ENCODE measurements around the gene PLD5.
"Not testable (repeated sequence)": the region's sequence is repeated elsewhere in the genome, so short reads cannot be mapped to it uniquely, and the experiment has no call there.

PLD5 gene

DNA sequence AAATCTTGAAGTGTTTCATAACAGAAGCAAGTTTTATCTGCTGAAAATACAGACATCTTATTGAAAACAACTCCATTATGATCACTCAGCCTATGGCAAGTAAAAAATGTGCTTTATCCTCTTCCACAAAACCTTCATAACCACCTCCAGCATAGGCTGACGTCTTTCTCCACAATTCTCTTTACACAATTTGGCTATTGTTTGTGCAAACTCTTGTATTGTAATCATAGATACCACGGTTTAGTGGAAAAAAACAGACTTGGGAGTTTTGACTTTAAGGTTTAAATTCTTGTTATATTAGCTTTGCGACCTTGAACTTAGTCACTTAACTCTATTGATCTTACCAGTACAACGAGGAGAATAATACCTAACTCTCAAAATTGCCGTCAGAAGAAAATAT is 126.1 kb downstream of the PLD5 start:
- no peak overlapping the region for H3K4me3 ChIP-seq (replicated peaks in 1 of 2; ENCODE audit: low read depth in 2 of 2, low read length in 2 of 2)
- TF ChIP-seq, protein P1, sequence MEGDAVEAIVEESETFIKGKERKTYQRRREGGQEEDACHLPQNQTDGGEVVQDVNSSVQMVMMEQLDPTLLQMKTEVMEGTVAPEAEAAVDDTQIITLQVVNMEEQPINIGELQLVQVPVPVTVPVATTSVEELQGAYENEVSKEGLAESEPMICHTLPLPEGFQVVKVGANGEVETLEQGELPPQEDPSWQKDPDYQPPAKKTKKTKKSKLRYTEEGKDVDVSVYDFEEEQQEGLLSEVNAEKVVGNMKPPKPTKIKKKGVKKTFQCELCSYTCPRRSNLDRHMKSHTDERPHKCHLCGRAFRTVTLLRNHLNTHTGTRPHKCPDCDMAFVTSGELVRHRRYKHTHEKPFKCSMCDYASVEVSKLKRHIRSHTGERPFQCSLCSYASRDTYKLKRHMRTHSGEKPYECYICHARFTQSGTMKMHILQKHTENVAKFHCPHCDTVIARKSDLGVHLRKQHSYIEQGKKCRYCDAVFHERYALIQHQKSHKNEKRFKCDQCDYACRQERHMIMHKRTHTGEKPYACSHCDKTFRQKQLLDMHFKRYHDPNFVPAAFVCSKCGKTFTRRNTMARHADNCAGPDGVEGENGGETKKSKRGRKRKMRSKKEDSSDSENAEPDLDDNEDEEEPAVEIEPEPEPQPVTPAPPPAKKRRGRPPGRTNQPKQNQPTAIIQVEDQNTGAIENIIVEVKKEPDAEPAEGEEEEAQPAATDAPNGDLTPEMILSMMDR (IDR thresholded peaks at IDR 0.05; ENCODE audit: low read depth, low read length): no peak
- DNase-seq (ENCODE audit: low read depth in 2 of 2): no peak

DNA sequence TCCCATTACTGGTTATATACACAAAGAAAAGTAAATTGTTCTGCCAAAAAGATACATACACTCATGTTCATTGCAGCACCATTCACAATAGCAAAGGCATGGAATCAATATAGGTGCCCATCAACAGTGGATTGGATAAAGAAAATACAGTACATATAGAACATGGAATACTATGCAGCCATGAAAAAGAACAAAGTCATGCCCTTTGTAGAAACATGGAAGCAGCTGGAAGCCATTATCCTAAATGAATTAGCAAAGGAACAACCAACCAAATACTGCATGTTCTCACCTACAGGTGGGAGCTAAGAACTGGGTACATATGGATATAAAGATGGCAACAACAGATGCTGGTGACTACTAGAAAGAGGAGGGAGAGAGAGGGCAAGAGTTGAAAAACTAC is 132.6 kb downstream of the PLD5 start:
- no peak overlapping the region for H3K4me3 ChIP-seq (replicated peaks in 1 of 2; ENCODE audit: low read depth in 2 of 2, low read length in 2 of 2)
- TF ChIP-seq, protein P1 (IDR thresholded peaks at IDR 0.05; ENCODE audit: low read depth, low read length): no peak
- no peak for DNase-seq (ENCODE audit: low read depth in 2 of 2)

DNA sequence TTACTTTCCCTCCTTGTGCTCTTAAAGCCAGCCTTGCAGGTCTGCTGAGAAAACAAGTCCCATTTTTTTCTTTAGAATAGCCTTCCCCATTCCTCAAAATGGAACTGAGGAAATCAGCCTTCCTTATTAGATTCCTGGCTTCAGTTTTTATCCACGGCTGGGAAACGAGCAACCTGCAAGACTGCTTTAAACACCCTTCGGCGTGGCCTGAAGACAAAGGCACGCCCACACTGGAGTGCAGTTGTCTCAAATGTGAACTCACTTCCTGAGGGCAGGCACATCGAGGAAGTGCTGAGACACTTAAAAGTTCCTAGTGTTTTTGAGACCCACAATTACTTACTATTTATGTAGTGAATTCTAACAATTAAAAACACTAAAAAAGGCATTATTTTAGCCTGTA is 148.4 kb downstream of the PLD5 start:
- not testable (repeated sequence) for H3K4me3 ChIP-seq (replicated peaks in 1 of 2; ENCODE audit: low read depth in 2 of 2, low read length in 2 of 2); DNase-seq (ENCODE audit: low read depth in 2 of 2)

DNA sequence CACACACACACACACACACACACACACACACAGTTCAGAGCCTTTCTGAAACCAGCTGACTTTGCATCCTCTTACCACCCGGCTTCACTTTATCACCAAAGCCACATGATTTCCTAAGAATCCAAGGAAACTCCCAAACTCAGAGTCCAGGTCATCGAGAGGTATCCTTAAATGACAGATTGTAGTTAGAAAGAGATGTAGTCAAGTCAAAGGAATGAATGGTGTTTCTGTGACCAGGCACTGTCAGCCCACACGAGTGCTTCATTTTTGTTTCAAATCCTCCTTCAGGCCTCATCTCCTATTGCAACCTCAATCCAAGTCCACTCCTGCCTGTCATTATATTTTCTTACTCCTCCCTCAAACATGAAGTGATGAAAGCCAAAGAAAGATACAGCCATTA is 174.1 kb downstream of the PLD5 start:
- H3K4me3 ChIP-seq (replicated peaks in 1 of 2; ENCODE audit: low read depth in 2 of 2, low read length in 2 of 2): not testable (repeated sequence)
- peak in 1 of 2 donors; percentile 0 for DNase-seq (ENCODE audit: low read depth in 2 of 2)

DNA sequence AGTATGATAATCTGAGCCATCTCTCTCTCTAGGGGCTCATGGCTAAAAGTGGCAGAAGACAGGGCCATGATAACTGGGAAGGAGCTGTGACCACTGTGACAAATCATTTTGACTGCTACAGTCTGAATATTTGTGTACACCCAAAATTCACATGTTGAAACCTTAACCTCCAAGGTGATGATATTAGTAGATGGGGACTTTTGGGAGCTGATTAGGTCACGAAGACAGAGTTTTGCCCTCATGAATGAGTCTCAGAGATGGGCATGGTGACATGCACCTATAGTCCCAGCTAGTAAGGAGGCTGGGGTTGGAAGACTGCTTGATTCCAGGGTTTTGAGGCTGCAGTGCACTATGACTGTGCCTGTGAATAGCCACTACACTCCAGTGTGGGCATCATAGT is 174.9 kb downstream of the PLD5 start:
- TF ChIP-seq, protein P1 (IDR thresholded peaks at IDR 0.05; ENCODE audit: low read depth, low read length): no peak
- DNase-seq (ENCODE audit: low read depth in 2 of 2): no peak
- H3K4me3 ChIP-seq (replicated peaks in 1 of 2; ENCODE audit: low read depth in 2 of 2, low read length in 2 of 2): no peak overlapping the region

DNA sequence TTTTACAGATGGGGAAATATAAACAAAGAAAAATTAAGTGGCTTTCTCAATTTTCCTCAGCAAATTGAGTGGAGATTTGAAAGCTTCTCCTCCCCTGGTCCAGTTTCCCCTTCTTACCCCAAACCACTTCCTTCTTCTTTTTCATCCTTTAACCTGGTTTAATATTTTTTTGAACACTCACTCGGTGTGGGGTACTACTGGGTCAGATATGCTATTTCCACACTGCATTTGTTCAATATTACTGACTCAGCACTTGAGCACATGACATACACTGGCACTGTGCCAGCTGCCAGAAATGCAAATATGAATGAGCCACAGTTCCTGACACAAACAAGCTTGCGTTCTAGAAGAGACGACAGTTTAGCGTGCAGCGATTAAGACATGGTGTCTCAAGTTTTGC is 193.6 kb downstream of the PLD5 start:
- not testable (repeated sequence) for DNase-seq (ENCODE audit: low read depth in 2 of 2); H3K4me3 ChIP-seq (replicated peaks in 1 of 2; ENCODE audit: low read depth in 2 of 2, low read length in 2 of 2)

DNA sequence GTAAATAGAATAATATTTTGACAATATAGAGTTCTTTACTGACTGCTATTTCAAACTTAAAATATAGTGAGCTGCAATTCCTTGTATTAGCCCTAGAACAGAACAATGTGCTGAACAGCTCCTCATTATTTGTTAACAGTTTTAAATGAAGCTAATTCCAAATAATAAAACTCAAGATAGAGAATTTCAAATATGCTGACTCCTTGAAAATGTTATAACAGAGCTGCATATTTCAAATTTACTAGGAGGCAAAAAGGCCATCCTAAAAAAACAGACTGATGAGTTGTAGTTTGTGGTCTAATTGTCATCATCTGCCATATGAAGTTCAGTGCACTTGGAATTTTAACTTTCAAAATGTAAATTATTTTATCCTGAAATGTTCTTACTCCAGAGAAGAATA is 197.1 kb downstream of the PLD5 start:
- H3K4me3 ChIP-seq (replicated peaks in 1 of 2; ENCODE audit: low read depth in 2 of 2, low read length in 2 of 2); DNase-seq (ENCODE audit: low read depth in 2 of 2): not testable (repeated sequence)

DNA sequence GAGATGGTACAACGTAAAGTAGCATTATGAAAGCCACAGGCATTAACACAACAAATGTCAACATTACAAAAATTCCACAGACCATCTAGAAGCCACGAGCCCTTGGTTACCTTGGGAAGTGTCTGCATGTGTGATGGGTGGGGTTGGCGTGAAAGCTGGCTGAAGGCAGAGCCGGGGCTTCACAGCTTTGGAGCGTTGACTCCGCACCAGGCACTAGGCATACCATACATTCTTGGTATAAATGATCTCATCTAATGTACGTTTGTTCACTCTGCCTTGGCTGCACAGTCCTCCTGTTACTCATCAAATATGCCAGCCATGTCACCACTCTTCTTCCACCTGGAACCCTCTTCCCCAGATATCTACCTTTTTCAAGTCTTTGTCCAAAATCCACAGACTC is 202.5 kb downstream of the PLD5 start:
- not testable (repeated sequence) for H3K4me3 ChIP-seq (replicated peaks in 1 of 2; ENCODE audit: low read depth in 2 of 2, low read length in 2 of 2); DNase-seq (ENCODE audit: low read depth in 2 of 2)

DNA sequence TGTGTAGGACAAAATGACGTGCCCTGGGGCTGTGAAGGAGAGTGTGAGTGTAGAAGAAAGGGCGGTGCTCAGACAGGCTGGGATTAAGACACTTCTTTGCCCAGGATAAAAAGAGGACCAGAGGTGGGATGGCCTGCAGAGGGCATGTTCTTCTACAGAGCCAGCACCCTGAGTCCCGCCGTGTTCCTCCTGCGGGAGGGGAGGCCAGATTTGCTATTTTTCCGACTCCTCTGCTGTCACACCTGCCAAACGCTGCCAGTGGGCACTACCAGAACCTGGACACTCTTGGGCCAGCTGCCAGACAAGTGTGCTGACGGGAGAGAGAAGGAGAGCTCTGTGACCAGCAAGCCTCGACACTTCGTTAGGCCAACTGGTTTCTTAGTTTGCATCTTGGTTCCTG is 206.4 kb downstream of the PLD5 start:
- TF ChIP-seq, protein P1 (IDR thresholded peaks at IDR 0.05; ENCODE audit: low read depth, low read length): no peak
- H3K4me3 ChIP-seq (replicated peaks in 1 of 2; ENCODE audit: low read depth in 2 of 2, low read length in 2 of 2): no peak overlapping the region
- no peak for DNase-seq (ENCODE audit: low read depth in 2 of 2)

DNA sequence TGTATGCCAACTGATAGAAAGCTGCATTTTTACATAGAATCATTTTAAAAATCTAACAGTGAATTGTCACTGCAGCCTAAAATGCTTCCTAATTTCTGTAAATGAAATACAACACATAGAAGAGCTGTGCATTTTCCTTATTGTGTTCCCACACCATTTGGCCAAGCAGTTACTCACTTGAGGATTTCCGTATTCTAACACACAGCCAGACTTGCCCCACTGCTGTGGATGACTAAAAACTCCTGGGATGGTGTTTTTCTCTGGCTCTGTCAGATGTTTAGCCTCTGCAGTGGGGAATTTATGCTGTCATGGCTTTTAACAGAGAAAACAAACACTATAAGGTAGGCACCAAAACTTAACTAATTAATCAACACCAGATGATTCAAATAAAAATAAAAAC is 209.6 kb downstream of the PLD5 start:
- H3K4me3 ChIP-seq (replicated peaks in 1 of 2; ENCODE audit: low read depth in 2 of 2, low read length in 2 of 2); DNase-seq (ENCODE audit: low read depth in 2 of 2): not testable (repeated sequence)

DNA sequence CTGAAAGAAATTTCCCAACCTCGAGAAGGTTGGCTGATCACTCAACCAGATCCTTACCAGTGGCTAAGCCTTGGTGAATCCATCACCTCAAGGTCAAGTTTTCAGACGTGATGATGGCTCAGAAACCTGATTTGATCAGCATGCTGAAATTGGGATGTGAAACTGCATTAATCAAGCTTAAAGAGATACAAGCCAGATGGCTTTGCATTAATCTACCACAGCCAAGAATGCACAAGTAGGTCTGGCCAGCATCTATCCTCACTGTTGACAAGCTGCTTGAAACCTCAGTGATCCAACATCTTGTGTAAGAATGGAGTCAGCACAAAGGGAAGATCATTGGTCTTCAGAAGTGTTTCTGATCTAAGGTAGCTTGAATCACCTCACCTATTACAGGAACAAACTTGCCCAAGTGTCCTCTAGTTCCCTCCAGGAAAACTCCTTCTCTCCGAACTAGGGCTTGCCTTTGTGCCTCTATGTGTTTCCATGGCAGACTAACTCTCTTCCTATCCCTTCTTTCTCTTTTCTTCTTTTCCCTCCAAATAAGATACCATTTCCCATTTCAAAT is 210.3 kb downstream of the PLD5 start:
- H3K4me3 ChIP-seq (replicated peaks in 1 of 2; ENCODE audit: low read depth in 2 of 2, low read length in 2 of 2): not testable (repeated sequence)

DNA sequence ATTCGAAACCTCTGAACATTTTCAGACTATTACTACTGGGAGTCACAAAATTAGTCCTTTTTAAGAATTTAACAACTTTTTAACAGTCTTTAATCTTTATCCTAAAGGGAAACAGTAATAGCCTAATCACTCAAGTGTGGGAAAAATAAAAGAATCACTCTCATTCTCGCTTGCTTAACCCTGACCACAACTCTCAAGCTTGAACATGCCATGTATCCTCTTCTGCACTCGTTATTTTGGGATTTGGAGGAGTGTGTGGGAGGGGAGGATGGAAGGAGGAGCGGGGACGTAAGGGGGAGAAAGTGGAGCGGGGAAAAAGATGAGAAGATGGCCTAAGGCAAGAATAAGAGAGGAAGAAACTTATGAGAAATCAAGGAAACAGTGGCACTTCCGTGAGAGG is 215.8 kb downstream of the PLD5 start:
- not testable (repeated sequence) for H3K4me3 ChIP-seq (replicated peaks in 1 of 2; ENCODE audit: low read depth in 2 of 2, low read length in 2 of 2); DNase-seq (ENCODE audit: low read depth in 2 of 2)

More for the DNA sequence above, 210.3 kb downstream of the PLD5 start:
- DNase-seq (ENCODE audit: low read depth in 2 of 2): not testable (repeated sequence)

DNA sequence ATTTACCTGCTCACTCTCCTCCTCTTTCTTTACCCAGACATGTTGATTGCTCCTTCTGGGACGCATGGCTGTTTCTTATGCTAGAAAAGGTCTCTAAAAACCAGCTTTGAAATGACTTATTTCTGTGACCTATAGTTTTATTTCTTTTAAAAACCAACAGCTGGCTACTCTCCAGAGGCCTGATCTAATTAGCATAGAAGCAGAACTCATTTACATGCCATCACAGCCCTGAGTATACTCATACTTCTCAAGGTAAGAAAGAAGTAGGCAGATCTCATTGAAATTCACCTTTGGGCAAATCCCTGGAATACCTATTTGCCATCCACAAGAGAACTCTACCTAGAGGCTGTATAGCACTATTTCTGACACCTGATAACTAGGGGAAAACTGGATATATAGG is 230.7 kb downstream of the PLD5 start:
- H3K4me3 ChIP-seq (replicated peaks in 1 of 2; ENCODE audit: low read depth in 2 of 2, low read length in 2 of 2); DNase-seq (ENCODE audit: low read depth in 2 of 2): not testable (repeated sequence)

DNA sequence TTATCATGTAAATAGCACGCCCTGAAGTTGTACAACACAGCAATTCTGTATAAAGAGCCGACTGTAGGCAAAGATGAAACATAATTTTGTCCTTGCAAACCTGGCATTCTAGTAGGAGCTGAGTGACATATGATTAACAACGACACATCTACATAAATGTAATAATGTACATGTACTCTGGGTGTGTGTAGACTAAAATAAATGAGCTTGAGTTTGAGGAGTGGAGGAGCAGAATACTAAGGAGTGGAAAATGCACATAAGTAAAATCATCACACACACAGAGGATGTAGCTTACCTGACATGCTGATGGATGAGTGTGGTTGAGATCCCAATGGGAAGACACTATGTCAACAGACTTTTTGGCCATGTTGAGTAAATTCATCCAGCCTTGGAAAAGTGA is 236.4 kb downstream of the PLD5 start:
- not testable (repeated sequence) for H3K4me3 ChIP-seq (replicated peaks in 1 of 2; ENCODE audit: low read depth in 2 of 2, low read length in 2 of 2); DNase-seq (ENCODE audit: low read depth in 2 of 2)
